ENCODE data around the gene NPHP1.
A peak's percentile ranks its signal among the peaks of the same experiment; 100 is the strongest.

Gene NPHP1

GRCh38 chr2:110172506-110172905 lies 32.3 kb downstream of the NPHP1 start:
- H3K27me3 ChIP-seq (ENCODE audit: insufficient read depth, low read length, poor library complexity, severe bottlenecking) = no peaks in the 10 kb centered on the region
- no peaks in the 10 kb centered on the region for H3K9me3 ChIP-seq (ENCODE audit: insufficient read depth, low read depth, low read length)
- no peak overlapping the region for H2AFZ ChIP-seq (ENCODE audit: low read length)
- no peaks in the 10 kb centered on the region for H4K20me1 ChIP-seq (ENCODE audit: insufficient read depth, low read length, poor library complexity, severe bottlenecking)
- no peak for TF ChIP-seq EZH2phosphoT487 (IDR thresholded peaks at IDR 0.05; ENCODE audit: borderline replicate concordance)
- TF ChIP-seq CTCF (conservative IDR thresholded peaks at IDR 0.05; ENCODE audit: low read length) = no peak
- H3F3A ChIP-seq (ENCODE audit: low read depth) = no peaks in the 10 kb centered on the region
- no peak overlapping the region for H3K4me3 ChIP-seq (ENCODE audit: low read length, poor library complexity, severe bottlenecking)
- H3K79me2 ChIP-seq (ENCODE audit: insufficient read depth, low read length) = no peaks in the 10 kb centered on the region
- peaks cover 8% of the 10 kb centered on the region for H3K4me1 ChIP-seq (ENCODE audit: insufficient read depth, low read length, poor library complexity, severe bottlenecking)
- H3K9me2 ChIP-seq (replicated peaks; ENCODE audit: low read depth, low read length) = no peaks in the 10 kb centered on the region
- no peak overlapping the region for H3K9ac ChIP-seq (ENCODE audit: low read depth, low read length, poor library complexity, severe bottlenecking)
- no peak overlapping the region for H3K4me2 ChIP-seq (ENCODE audit: low read depth, low read length, poor library complexity, severe bottlenecking)
- no peaks in the 10 kb centered on the region for H3K36me3 ChIP-seq (ENCODE audit: insufficient read depth, low read length)

- peak overlapping the region; percentile 83; the same call in 1 of the 2 replicates for H2AFZ ChIP-seq (ENCODE audit: low read length)
- TF ChIP-seq CTCF (conservative IDR thresholded peaks at IDR 0.05; ENCODE audit: low read length) (no peak), EZH2phosphoT487 (IDR thresholded peaks at IDR 0.05; ENCODE audit: borderline replicate concordance) (no peak)
- no peaks in the 10 kb centered on the region for H3K9me3 ChIP-seq (ENCODE audit: insufficient read depth, low read depth, low read length)
- H3K9me2 ChIP-seq (replicated peaks; ENCODE audit: low read depth, low read length) = no peaks in the 10 kb centered on the region
- no peaks in the 10 kb centered on the region for H4K20me1 ChIP-seq (ENCODE audit: insufficient read depth, low read length, poor library complexity, severe bottlenecking)
- H3K4me1 ChIP-seq (ENCODE audit: insufficient read depth, low read length, poor library complexity, severe bottlenecking) = peaks cover 8% of the 10 kb centered on the region
- no peaks in the 10 kb centered on the region for H3K36me3 ChIP-seq (ENCODE audit: insufficient read depth, low read length)
- no peak overlapping the region for H3K9ac ChIP-seq (ENCODE audit: low read depth, low read length, poor library complexity, severe bottlenecking)
- H3K4me3 ChIP-seq (ENCODE audit: low read length, poor library complexity, severe bottlenecking) = no peak overlapping the region
- no peaks in the 10 kb centered on the region for H3K27me3 ChIP-seq (ENCODE audit: insufficient read depth, low read length, poor library complexity, severe bottlenecking)
- no peaks in the 10 kb centered on the region for H3K79me2 ChIP-seq (ENCODE audit: insufficient read depth, low read length)
- H3K4me2 ChIP-seq (ENCODE audit: low read depth, low read length, poor library complexity, severe bottlenecking) = no peak overlapping the region
- H3F3A ChIP-seq (ENCODE audit: low read depth) = no peaks in the 10 kb centered on the region
Observed at GRCh38 chr2:110170102-110170501, 34.7 kb downstream of the NPHP1 start.

- no peak overlapping the region for H3K4me3 ChIP-seq (ENCODE audit: low read length, poor library complexity, severe bottlenecking)
- no peak overlapping the region for H3K9ac ChIP-seq (ENCODE audit: low read depth, low read length, poor library complexity, severe bottlenecking)
- no peak overlapping the region for H2AFZ ChIP-seq (ENCODE audit: low read length)
- no peaks in the 10 kb centered on the region for H3K36me3 ChIP-seq (ENCODE audit: insufficient read depth, low read length)
- no peak overlapping the region for H3K4me2 ChIP-seq (ENCODE audit: low read depth, low read length, poor library complexity, severe bottlenecking)
- H4K20me1 ChIP-seq (ENCODE audit: insufficient read depth, low read length, poor library complexity, severe bottlenecking) = no peaks in the 10 kb centered on the region
- no peak for TF ChIP-seq EZH2phosphoT487 (IDR thresholded peaks at IDR 0.05; ENCODE audit: borderline replicate concordance)
- no peak for TF ChIP-seq CTCF (conservative IDR thresholded peaks at IDR 0.05; ENCODE audit: low read length)
- no peaks in the 10 kb centered on the region for H3K79me2 ChIP-seq (ENCODE audit: insufficient read depth, low read length)
- H3K4me1 ChIP-seq (ENCODE audit: insufficient read depth, low read length, poor library complexity, severe bottlenecking) = peaks cover 8% of the 10 kb centered on the region
- no peaks in the 10 kb centered on the region for H3K9me3 ChIP-seq (ENCODE audit: insufficient read depth, low read depth, low read length)
- H3F3A ChIP-seq (ENCODE audit: low read depth) = no peaks in the 10 kb centered on the region
- H3K27me3 ChIP-seq (ENCODE audit: insufficient read depth, low read length, poor library complexity, severe bottlenecking) = no peaks in the 10 kb centered on the region
- no peaks in the 10 kb centered on the region for H3K9me2 ChIP-seq (replicated peaks; ENCODE audit: low read depth, low read length)
Observed at GRCh38 chr2:110167326-110168000, 37.4 kb downstream of the NPHP1 start.
